ENCODE results near the gene NXPE3. TPM values are rescaled to one million over a fixed set of nuclear protein-coding genes. Genes with fewer than 3 reads are reported as not detected.

NXPE3 gene
- total RNA-seq, 1 donor from 2014 or later = 42.1 TPM

DNA sequence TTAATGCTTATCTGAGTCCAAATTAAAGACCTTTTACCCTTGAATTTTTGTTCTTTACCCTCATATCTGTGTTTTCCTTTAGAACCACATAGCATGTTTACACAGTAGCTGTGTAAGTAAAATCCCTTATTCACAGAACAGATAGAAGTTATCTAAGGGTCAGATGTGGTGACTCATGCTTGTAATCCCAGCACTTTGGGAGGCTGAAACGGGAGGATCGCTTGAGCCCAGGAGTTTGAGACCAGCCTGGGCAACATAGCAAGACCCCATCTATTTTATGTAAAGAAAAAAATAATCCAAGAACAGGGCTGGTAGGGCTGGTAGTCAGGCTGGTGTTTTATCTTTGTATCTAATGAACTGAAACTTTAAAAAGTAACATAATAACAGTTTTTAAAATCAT, 23.2 kb downstream of the NXPE3 start:
- DNase-seq (ENCODE audit: low read depth) = no peak

DNA sequence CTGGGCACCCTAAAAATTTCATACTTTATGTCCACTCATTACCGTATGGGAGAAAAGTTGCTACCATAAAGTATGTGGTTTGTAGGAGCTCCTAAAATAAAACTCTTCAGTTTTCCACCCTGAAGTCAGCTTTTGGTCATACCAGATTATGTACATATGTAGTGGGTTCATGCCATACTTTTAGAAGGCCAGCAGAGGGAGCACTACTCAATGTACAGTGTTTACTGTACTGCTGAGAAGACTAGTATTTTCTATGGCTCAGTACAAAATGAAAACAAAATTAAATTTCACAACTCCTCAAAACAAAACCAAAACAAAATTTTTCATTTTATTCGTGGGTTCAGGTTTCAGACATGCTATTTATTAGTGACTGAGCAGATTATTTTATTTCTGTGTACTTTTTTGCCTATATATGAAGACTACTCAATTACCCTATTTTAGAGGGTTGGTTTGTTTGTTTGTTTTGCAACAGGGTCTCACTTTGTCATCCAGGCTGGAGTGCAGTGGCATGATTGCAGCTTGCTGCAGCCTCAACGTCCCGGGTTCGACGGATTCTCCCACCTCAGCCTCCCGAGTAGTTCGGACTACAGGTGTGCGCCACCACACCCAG, 24.3 kb downstream of the NXPE3 start:
- peak; percentile 75 for DNase-seq (ENCODE audit: low read depth)

DNA sequence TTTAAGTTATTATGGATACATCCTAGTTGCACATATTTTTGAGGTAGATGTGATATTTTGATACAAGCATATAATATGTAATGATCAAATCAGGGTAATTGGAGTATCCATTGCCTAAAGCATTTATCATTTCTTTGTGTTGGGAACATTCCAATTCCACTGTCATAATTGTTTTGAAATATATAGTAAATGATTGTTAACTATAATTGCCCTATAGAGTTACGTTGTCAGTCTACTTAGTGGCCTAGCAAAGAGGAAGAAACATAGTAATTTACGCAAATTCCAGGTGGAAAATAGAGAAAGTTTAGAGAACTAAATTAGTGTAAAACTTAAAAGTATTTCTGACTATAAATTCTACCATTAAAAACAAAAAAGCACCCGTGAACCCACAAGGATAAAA, 24.9 kb downstream of the NXPE3 start:
- DNase-seq (ENCODE audit: low read depth) = no peak

DNA sequence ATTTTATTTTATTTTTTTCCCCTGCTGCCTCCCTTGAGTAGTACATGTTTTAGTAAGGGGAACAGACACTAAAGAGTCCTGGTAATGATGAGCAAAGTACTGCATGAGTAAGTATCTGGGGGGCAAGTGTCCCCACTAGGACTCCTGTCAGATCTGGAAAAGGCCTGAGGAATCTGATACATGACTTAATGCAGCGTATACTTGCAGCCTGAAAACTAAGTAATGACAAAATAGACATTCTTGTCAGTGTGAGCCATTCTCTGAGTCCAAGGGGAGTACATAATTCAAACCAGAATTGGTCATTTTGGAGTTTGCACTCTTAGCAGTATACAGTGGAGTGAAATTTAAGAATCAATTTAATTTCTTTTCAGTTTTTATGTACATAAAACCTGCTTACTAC, 27.5 kb downstream of the NXPE3 start:
- no peak for DNase-seq (ENCODE audit: low read depth)

DNA sequence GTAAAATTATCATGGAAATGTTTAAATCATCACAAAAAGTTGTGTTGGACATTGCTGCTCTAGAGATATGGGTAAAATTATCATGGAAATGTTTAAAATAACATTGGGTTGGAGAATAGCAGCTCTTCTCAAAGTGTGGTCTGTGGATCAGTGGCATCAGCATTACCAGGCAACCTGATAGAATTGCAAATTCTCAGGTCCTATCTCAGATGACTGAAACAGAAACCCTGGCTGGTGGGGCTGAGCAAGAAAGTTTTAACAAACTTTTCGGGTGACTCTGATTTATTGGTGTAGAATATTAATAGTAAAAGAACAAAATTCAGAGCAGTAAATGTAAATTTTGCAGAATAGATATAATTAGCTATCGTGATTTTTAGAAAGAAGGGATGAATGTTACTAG, 28.9 kb downstream of the NXPE3 start:
- no peak for DNase-seq (ENCODE audit: low read depth)

DNA sequence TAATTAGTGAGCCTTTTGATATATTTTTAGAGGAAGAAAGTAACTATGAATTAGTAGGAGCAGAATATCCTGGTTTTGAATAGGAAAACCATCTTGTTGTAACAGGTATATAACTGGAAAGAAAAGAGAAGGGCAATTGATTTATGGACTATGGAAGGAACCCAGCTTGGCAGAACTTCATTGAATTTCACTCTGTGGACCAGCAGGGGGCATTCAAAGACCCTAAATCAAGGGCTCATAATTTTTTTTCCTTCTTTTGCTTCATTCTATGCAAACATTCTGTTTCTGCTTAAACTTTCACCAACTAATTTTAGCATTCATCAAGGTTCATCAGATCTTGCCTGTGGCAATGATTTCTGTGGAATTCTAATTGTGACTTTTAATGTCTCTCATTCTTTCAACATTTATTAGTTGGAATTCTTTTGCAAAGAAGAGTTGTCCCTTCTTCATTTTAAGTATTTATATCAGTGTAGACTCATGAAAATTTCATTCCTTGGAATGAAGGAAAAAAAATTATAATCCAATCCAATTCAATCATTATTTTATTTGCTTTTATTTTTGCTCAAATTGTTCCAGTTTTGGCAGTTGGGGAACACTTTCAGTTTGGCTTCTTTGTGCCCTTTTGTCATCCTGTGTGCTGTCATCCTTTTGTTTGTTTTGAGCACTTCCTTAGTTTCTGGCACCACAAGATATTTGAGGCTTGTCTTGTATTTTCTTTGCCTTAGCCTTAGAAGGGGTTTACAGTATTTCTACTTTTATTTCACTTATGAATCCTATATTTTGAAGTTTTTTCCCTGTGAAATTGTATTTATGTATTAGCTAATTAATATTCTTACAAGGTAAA, 30.4 kb downstream of the NXPE3 start:
- peak; percentile 42 for DNase-seq (ENCODE audit: low read depth)

DNA sequence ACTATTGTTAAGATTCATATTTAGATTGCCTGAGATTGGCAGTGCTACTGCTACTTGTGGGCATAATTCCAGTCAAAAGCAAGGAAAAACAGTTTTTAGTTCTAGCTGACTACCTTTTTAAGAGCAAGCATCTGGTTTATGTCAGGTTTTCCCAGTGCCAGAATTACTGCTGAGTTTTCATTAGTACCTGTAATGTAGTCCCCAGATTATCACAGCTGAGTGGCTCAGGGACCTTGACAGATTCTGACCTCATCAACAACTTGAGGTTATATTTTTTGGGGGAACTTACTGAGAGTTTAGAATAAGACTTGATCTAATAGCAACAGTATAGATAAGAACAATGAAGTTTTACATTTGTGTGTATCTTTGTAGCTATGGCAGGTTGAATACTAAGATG, 31.0 kb downstream of the NXPE3 start:
- DNase-seq (ENCODE audit: low read depth) = no peak

DNA sequence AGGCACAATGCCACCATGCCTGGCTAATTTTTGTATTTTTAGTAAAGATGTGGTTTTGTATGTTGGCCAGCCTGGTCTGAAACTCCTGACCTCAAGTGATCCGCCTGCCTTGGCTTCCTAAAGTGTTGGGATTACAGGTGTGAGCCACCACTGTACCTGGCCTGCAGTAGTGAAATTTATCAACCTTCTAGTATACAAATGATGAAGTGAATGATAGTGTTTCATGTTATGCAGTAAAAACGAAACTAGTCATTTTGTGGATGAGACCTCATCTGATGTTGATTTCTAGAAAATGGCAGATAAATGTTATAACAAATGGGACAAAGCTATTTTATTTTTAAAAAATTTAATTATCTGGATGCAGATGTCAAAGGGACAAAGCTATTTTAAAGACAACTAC, 32.9 kb downstream of the NXPE3 start:
- no peak for DNase-seq (ENCODE audit: low read depth)

DNA sequence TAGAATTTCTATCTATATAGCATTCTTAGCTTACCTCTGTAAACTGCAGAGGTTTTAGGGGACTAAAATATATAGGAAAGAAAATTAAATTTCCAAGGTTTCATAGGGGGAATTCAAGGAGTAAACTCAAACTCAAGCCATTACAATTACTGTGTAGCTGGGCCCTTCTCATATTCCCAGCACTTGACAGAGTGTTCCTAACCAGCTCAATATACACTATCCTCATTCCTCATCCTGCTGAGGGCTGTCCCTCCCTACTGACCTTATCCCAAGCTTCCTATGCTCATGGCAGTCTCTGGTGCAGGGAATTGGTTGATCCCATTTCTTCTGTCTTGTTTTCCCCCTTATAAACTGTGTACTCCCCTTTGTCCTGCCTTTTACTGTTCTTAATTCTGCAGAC, 33.9 kb downstream of the NXPE3 start:
- DNase-seq (ENCODE audit: low read depth) = no peak

DNA sequence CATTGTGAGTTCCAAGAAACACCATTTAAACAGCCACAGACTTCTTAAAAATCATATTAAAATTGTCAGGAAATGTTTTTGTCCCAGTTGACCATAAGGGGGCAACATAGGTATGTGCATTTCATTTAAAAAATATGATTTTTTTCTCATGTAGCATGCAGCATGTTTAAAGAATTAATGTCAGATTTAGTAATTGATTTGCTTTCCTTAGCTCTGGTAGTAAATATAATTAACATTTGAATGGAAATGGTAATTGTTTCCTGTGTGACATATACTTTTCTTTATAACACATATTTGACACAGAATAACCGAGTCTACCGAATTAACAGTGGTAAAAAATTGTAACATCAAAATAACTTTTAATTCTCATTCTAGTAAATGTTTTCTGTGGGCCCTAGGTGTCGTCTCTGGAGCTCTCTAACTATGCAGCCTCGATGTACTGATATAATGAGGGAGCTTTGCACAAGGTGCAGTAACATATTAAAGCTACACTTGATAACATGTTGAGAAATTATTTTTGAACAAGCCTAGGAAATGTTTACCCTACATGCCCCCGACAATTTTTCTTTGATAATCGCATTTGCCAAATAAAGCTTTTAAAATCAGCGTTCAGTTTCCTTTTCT, 34.9 kb downstream of the NXPE3 start:
- peak; percentile 30 for DNase-seq (ENCODE audit: low read depth)

DNA sequence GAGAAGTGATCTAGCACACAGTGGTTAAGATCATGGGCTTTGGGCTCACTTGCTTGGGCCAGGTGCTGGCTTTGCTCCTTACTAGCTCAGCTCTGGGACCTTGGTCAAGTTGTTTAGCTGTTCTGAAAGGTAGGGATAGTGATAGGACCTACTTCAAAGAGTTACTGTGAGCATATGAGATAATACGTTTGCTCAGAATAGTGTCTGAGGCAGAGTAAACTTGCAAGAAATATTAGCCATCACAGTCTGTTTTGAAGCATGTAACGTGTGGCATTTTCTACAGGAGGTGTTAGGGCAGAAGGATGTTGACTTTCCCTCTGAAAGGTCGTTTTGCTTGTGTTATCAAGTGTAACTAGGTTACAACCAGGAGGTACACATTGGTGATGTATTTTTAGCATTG, 35.8 kb downstream of the NXPE3 start:
- no peak for DNase-seq (ENCODE audit: low read depth)

DNA sequence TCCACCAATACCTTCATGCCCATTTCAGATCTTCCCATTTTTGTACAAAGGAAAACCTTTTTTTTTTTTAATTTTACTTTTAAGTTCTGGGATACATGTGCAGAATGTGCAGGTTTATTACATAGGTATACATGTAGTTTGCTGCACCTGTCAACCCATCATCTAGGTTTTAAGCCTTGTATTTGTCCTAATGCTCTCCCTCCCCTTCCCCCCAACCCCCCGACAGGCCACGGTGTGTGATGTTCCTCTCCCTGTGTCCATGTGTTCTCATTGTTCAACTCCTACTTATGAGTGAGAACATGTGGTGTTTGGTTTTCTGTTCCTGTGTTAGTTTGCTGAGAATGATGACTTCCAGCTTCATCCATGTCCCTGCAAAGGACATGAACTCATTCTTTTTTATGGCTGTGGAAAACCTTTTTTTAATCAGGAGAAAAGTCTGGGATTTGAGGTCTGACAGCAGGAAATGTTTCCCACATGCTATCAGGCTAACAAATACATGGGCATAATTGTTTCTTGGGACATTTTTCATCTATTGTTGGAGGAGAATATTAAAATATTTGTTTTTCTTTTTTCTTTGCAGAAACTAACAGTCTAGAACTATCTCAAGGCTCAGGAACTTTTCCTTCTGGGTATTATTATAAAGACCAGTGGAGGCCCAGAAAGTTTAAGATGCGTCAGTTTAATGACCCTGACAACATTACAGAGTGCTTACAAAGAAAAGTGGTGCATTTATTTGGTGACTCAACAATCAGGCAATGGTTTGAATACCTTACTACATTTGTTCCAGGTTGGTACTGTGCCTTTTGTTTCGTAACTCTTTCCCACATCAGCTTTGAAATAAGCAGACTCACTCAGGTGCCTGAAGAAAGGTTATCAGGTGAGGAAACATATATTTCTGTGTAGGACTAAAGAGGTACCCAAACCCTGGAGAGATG, 37.5 kb downstream of the NXPE3 start:
- DNase-seq (ENCODE audit: low read depth) = no peak

DNA sequence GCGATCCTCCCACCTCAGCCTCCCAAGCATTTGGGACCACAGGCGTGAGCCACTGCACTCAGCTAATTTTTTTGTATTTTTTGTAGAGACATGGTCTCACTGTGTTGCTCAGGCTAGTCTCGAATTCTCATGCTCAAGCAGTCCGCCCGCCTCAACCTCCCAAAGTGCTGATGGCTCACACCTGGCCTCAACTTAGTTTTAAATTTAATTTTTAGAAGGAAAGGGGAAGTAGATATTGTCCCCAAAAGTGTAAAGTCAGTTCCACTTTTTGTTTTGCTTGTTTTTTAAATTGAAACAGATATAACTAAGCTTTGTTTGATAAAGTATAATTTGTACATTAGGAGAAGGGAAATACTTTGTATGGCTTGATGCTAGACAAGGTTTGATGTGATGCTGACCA, 39.0 kb downstream of the NXPE3 start:
- no peak for DNase-seq (ENCODE audit: low read depth)

DNA sequence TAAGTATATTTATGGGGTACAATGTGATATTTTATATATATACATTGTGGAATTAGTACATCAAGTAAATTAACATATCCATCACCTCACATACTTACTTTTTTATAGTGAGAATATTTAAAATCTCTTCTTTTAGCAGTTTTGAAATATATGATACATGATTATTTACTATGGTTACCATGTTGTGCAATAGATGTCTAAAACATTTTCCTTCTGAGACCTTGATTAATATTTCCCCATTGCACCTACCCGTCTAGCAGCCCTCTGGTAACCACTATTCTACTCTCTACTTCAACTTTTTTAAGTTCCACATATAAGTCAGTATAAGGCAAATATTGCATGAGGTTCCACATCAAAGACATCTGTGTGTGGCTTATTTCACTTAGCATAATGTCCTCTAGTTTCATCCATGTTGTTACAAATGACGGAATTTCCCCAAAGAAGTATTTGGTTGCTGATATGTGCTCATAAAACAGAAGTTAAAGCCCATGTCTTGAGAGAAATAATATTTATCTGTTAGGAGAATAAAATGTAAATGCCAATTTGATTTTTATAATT, 40.7 kb downstream of the NXPE3 start:
- DNase-seq (ENCODE audit: low read depth) = no peak

DNA sequence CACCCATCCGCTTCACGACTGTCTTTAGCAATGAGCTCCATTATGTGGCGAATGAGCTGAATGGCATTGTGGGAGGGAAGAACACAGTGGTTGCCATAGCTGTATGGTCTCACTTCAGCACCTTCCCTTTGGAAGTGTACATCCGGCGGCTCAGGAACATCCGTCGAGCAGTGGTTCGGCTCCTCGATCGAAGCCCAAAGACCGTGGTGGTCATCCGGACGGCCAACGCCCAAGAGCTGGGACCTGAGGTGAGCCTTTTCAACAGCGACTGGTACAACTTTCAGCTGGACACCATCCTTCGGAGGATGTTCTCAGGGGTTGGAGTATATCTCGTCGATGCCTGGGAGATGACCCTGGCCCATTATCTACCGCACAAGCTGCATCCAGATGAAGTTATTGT, 42.5 kb downstream of the NXPE3 start:
- no peak for DNase-seq (ENCODE audit: low read depth)

DNA sequence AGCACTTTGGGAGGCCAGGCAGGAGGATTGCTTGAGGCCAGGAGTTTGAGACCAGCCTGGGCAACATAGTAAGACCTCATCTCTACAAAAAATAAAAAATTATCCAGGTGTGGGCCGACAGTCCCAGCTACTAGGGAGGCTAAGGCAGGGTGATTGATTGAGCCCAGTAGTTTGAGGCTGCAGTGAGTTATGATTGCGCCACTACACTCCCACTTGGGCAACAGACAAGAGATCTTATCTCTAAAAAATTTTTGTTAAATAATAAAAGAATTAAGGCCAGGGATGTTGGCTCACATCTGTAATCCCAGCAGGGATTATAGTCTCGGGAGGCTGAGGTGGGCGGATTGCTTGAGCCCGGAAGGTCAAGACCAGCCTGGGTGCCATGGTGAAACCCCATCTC, 44.5 kb downstream of the NXPE3 start:
- no peak for DNase-seq (ENCODE audit: low read depth)

DNA sequence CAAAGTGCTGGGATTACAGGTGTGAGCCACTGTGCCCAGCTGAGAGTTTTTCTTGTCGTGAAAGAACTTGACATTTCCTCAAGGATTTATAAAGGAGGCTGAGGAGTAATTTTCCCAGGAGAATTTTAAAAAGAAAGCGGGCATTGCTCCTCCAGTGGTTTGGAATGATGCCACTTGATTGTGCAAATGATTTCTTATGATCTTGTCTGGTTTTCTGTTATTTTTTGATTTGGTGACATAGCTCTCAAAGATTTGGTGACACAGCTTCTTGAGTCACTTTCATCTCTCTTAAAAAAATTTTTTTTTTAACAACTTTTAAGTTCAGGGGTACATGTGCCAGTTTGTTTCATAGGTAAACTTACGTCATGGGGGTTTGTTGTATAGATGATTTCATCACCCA, 45.7 kb downstream of the NXPE3 start:
- peak; percentile 31 for DNase-seq (ENCODE audit: low read depth)

DNA sequence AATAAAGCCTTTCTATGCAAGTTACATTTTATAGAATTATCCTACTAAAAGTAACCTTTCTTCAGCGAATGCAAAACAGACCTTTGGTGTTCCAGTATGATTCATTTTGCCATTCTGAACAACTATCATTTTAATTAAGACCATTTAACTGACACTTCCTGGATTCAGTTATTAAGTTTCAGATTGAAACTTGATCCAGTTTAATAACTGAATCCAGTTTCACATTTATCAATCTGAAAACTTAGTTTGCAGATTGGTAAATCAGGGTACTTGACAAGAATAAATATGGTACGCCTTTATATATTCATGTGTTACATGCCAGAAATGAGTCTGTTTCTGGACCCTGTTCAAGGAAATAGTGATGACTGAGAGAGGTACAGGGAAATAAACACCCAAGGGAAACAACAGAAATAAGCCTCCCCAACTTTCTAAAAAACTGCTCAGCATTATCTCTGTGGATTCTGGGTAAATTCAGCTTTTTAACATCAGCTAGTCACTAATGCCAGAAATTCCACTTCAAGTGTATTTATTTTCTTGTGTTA, 47.0 kb downstream of the NXPE3 start:
- DNase-seq (ENCODE audit: low read depth) = no peak

DNA sequence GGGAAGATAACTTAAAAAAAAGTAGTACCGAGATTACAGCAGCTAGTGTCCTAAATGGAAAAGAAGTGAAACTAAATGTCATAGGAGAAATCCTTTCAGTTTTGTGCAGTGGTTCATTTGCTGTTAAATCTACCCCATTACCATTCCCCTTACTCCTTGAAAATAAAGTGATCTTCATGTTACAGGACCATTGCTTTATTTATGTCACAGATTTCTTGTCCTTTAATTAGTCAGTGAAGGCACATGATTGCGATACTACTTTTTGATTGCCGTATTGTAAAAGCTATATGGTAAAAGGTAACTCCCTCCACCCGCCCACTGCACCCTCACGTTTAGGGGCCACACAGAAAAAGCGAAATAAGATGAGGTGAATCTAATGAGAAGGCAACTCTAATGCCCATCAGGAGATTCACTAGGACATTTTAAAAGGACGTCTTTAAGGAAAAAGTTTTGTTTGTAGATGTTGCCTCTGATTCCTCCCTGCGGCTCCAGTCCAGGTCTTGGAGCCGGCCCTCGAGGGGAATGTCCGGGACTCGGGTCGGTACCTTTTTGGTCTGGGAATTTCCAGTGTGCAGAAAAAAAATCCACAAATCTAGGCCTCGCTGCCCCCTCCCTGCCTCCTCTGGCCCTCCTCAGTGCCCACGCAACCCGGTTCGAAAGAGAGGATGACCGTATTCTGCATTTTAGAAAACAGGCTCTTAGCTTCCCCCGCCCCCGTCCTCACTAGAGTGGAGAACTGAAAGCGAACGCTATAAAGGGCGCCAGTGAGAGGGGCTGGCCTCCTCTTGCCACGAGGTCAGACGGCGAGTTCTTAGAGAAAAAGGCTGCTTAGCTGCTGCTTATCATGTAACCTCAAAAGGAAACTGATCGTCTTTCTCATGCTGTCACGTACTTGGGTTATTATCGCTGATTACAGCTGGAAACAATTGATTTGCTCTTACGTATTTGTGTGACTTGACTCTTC, 48.5 kb downstream of the NXPE3 start:
- DNase-seq (ENCODE audit: low read depth) = peak; percentile 80

DNA sequence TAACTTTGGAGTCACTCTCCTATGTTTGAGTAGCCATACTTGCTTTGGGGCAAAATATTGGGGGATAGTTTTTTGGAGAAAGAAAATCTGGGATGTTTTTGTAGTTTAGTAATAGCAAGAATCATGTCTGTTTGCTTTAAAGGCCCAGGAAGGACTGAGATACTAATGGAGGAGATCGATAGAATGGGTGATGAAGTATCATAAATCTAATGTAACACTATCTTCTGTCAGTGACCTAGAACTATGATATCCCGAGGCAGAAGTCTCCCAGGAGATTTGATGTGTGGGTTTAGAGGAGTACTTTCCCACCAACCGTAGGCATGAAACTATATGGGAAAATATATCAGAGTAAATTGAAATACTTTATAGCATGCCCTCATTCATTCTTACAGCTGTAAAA, 49.3 kb downstream of the NXPE3 start:
- DNase-seq (ENCODE audit: low read depth) = peak; percentile 25
